ENCODE data around the gene GATB.

Gene GATB

DNA sequence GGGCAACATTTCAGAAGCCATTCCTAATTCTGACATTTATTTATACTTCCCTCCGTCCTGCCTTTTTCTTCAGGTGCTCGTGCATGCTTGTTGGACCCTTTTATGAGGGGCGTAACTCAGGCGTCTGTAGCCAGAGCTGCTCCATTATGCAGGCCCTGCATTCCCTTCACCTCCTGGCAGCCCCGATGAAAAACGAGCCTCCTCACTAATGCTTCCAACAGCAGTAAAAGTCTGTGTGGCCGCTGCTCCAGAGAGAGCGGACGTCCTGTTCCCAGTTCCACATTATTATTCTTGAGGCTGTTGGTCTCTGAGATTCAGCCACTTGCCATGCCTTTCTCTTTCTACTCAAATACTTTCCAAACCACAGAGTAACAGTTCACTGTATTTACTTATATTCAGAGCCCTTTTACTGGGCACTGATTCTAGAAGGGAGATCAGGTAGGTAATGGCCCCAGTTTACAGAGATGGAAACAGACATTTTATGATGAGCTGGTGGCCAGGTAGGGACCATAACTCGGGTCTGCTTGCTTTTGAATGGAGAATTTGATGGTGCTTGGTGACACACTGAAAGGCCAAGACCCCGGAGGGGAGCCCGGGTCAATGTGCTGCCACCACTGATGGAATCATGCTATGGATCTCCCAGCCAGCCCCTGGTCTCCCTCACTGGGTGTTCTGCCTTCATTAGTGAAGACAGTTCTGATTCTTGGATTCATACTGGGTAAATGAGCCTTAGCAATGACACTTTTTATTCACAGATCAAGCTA, 101.0 kb downstream of the GATB start:
- TF ChIP-seq CTCF (IDR thresholded peaks at IDR 0.05): no peak

- TF ChIP-seq CTCF (IDR thresholded peaks at IDR 0.05): no peak
Measured at GRCh38 chr4:151658959-151659600, 101.7 kb downstream of the GATB start.

GRCh38 chr4:151657896-151658295, 102.9 kb downstream of the GATB start:
- TF ChIP-seq CTCF (IDR thresholded peaks at IDR 0.05): no peak

GRCh38 chr4:151656058-151656457, 104.7 kb downstream of the GATB start:
- no peak for TF ChIP-seq CTCF (IDR thresholded peaks at IDR 0.05)

DNA sequence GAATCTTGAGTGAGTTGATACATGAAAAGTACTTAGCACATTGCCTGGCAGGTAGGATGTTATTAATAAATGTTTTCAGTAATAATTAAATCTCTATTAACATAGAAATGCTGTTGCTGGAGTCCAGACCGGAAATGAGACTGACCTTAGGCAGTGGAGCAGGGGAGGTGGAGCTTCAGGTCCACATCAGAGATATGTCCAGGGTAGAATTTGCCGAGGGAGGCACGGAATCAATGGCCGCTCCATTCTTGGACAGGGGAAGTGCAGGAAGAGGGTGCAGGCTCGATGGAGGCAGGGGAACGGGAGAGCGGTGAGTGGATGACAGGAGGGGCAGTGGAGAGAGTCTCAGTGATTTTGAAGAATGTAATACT, 107.3 kb downstream of the GATB start:
- no peak for TF ChIP-seq CTCF (IDR thresholded peaks at IDR 0.05)

DNA sequence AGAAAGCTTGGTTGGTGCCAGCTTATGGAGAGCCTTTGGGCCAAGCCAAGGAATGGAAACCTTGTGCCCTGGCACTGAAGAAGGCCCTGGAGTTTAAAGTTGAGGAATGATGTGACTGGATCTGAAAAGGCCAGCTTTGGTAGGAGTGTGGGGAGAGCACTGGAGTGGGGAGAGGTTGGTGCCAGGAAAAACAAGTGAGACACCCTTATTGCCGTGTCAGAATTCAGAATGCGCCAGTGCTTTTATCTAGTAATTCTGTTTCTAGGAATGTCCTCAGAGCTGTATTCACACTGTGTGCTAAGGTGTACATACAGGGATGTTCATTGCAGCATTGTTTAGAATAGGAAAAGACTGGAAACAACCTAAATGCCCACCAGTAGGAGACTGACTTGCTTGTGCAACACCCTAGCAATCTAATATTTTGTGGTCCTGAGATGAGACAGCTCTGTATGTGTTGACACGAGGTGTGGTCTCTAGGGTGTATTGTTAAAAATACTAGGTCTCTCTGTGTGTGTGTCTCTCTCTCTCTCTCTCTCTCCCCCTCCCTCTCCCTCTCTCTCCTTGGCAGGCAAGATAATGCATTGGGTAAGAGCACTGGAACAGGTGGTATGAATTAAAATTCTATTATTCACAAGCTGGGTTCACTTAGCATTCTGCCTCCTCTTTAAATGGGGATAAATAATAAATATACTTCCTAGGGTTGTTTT, 107.8 kb downstream of the GATB start:
- TF ChIP-seq CTCF (IDR thresholded peaks at IDR 0.05): no peak

DNA sequence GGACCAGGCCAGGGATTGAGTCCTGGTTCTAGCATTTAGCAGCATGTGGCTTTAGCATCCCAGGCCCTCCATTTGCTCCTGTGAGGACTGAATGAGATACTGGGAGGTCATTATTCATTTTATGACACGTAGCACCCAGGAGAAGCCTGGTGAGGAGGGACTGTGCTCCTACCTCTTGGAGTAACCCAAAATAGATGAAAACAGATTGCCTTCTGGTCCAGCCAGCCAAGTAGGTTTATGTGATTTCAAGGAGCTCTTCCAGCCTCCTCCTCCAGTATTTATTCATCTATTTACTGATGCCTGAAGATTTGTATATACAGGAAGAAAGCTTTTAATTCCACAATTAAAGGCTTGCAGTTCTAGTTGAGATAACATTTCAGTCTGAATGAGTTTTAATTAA, 109.3 kb downstream of the GATB start:
- no peak for TF ChIP-seq CTCF (IDR thresholded peaks at IDR 0.05)
